Measurements from ENCODE around the gene TMEM233.

TMEM233 gene

DNA sequence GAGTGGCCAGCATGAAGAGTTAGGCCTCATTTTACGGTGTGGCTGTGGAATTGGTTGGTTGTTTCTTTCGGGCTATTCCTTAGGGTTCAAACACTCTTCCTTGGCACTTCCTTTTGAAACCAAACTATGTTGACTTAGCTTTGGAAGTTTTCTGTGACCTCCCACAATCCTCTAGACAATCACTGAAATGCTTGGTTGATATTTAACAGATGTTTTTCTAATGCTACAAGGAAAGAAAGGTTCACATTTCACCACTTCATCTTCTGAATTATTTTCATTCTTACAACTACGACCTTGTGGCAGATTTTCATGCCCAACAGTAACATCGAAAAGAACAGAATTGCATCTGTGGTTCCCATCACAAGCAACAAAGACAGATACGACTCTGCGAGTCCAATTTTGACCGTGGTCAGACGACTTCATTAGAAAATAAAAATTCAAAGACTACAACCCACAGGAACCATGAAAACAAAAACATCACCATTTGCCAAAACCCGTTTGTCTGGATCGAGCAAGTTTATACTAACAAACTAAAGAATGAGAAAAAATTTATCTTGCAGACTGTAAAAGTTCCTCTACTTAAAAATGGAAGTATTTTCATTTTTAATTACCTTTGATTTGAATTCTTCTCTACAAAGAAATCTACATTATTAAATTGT lies 91.3 kb downstream of the TMEM233 start:
- TF ChIP-seq TCF12 (IDR thresholded peaks at IDR 0.05; ENCODE audit: low read depth) (no peak), RAD21 (IDR thresholded peaks at IDR 0.05; ENCODE audit: low read depth) (no peak), EP300 (IDR thresholded peaks at IDR 0.05; ENCODE audit: borderline replicate concordance) (no peak), EGR1 (IDR thresholded peaks at IDR 0.05) (no peak), TAF1 (IDR thresholded peaks at IDR 0.05; ENCODE audit: low read depth) (no peak), TEAD4 (IDR thresholded peaks at IDR 0.05) (no peak), CREB1 (IDR thresholded peaks at IDR 0.05; ENCODE audit: low read depth) (no peak), ZBTB7A (IDR thresholded peaks at IDR 0.05; ENCODE audit: low read depth) (no peak), NFIC (IDR thresholded peaks at IDR 0.05) (no peak), CEBPB (IDR thresholded peaks at IDR 0.05) (no peak), YY1 (IDR thresholded peaks at IDR 0.05; ENCODE audit: low read depth) (no peak)
- TF ChIP-seq, protein P1, sequence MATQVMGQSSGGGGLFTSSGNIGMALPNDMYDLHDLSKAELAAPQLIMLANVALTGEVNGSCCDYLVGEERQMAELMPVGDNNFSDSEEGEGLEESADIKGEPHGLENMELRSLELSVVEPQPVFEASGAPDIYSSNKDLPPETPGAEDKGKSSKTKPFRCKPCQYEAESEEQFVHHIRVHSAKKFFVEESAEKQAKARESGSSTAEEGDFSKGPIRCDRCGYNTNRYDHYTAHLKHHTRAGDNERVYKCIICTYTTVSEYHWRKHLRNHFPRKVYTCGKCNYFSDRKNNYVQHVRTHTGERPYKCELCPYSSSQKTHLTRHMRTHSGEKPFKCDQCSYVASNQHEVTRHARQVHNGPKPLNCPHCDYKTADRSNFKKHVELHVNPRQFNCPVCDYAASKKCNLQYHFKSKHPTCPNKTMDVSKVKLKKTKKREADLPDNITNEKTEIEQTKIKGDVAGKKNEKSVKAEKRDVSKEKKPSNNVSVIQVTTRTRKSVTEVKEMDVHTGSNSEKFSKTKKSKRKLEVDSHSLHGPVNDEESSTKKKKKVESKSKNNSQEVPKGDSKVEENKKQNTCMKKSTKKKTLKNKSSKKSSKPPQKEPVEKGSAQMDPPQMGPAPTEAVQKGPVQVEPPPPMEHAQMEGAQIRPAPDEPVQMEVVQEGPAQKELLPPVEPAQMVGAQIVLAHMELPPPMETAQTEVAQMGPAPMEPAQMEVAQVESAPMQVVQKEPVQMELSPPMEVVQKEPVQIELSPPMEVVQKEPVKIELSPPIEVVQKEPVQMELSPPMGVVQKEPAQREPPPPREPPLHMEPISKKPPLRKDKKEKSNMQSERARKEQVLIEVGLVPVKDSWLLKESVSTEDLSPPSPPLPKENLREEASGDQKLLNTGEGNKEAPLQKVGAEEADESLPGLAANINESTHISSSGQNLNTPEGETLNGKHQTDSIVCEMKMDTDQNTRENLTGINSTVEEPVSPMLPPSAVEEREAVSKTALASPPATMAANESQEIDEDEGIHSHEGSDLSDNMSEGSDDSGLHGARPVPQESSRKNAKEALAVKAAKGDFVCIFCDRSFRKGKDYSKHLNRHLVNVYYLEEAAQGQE (IDR thresholded peaks at IDR 0.05; ENCODE audit: low read depth), result no peak
- TF ChIP-seq, protein P2, sequence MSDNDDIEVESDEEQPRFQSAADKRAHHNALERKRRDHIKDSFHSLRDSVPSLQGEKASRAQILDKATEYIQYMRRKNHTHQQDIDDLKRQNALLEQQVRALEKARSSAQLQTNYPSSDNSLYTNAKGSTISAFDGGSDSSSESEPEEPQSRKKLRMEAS (IDR thresholded peaks at IDR 0.05), result no peak

- TF ChIP-seq NFIC (IDR thresholded peaks at IDR 0.05), result no peak
- TF ChIP-seq EGR1 (IDR thresholded peaks at IDR 0.05), result no peak
- no peak for TF ChIP-seq RAD21 (IDR thresholded peaks at IDR 0.05; ENCODE audit: low read depth)
- TF ChIP-seq EP300 (IDR thresholded peaks at IDR 0.05; ENCODE audit: borderline replicate concordance), result no peak
- no peak for TF ChIP-seq TEAD4 (IDR thresholded peaks at IDR 0.05)
- TF ChIP-seq ZBTB7A (IDR thresholded peaks at IDR 0.05; ENCODE audit: low read depth), result no peak
- no peak for TF ChIP-seq CEBPB (IDR thresholded peaks at IDR 0.05)
- TF ChIP-seq, protein P1 (IDR thresholded peaks at IDR 0.05; ENCODE audit: low read depth), result no peak
- no peak for TF ChIP-seq YY1 (IDR thresholded peaks at IDR 0.05; ENCODE audit: low read depth)
- no peak for TF ChIP-seq FOXM1 (IDR thresholded peaks at IDR 0.05; ENCODE audit: borderline replicate concordance, low read depth)
- no peak for TF ChIP-seq CREB1 (IDR thresholded peaks at IDR 0.05; ENCODE audit: low read depth)
- no peak for TF ChIP-seq USF1 (IDR thresholded peaks at IDR 0.05)
- TF ChIP-seq, protein P2 (IDR thresholded peaks at IDR 0.05), result no peak
- TF ChIP-seq TCF12 (IDR thresholded peaks at IDR 0.05; ENCODE audit: low read depth), result no peak
- TF ChIP-seq TAF1 (IDR thresholded peaks at IDR 0.05; ENCODE audit: low read depth), result no peak
Observed at GRCh38 chr12:119685375-119685774, 91.8 kb downstream of the TMEM233 start.

GRCh38 chr12:119686355-119686754 lies 92.8 kb downstream of the TMEM233 start:
- no peak for TF ChIP-seq FOXM1 (IDR thresholded peaks at IDR 0.05; ENCODE audit: borderline replicate concordance, low read depth)
- TF ChIP-seq CREB1 (IDR thresholded peaks at IDR 0.05; ENCODE audit: low read depth), result no peak
- TF ChIP-seq TEAD4 (IDR thresholded peaks at IDR 0.05), result no peak
- TF ChIP-seq TAF1 (IDR thresholded peaks at IDR 0.05; ENCODE audit: low read depth), result no peak
- TF ChIP-seq NFIC (IDR thresholded peaks at IDR 0.05), result no peak
- no peak for TF ChIP-seq TCF12 (IDR thresholded peaks at IDR 0.05; ENCODE audit: low read depth)
- TF ChIP-seq YY1 (IDR thresholded peaks at IDR 0.05; ENCODE audit: low read depth), result no peak
- no peak for TF ChIP-seq USF1 (IDR thresholded peaks at IDR 0.05)
- no peak for TF ChIP-seq ZBTB7A (IDR thresholded peaks at IDR 0.05; ENCODE audit: low read depth)
- TF ChIP-seq EGR1 (IDR thresholded peaks at IDR 0.05), result no peak
- TF ChIP-seq, protein P2 (IDR thresholded peaks at IDR 0.05), result no peak

- TF ChIP-seq, protein P2 (IDR thresholded peaks at IDR 0.05), result no peak
- TF ChIP-seq TAF1 (IDR thresholded peaks at IDR 0.05; ENCODE audit: low read depth) (no peak), CREB1 (IDR thresholded peaks at IDR 0.05; ENCODE audit: low read depth) (no peak)
- TF ChIP-seq, protein P1 (IDR thresholded peaks at IDR 0.05; ENCODE audit: low read depth), result no peak
Observed at GRCh38 chr12:119686776-119687175, 93.2 kb downstream of the TMEM233 start.

All from Ishikawa (cell line).